GM12878 (cell line): ENCODE measurements around the gene KRTAP4-8. TPM values are rescaled to one million over a fixed set of nuclear protein-coding genes. Genes with fewer than 3 reads are reported as not detected.

Source experiments
- ATAC-seq: fragments of 200-7000 bp; cut with Tn5 transposase; 3 replicates; pipeline ENCODE4 v1.9.1; 2020; ENCODE audit warnings: mild to moderate bottlenecking, moderate library complexity
- BruUV-seq: library from RNA; stranded (reverse); fragments of 400-500 nt; replicated peaks from 2 replicates; lab custom pipeline; 2021; lab: Mats Ljungman, UMichigan
- CTCF ChIA-PET: fragments of 300-600 bp; sonication (Branson Sonifier 250); formaldehyde crosslinking; extraction: SDS; loops from one replicate; lab custom pipeline; 2021; ENCODE audit warnings: inconsistent platforms; lab: Yijun Ruan, JAX
- POLR2A ChIA-PET: fragments of 350-600 bp; formaldehyde crosslinking; extraction: SDS; loops from one replicate; lab custom pipeline; 2021; ENCODE audit warnings: inconsistent platforms; lab: Charles Lee
- RAD21 ChIA-PET: fragments of 300-600 bp; sonication (Branson Sonifier 250); formaldehyde crosslinking; loops from one replicate; lab custom pipeline; 2023; ENCODE audit warnings: antibody characterized with exemption; ENCODE audit not compliant: unreplicated experiment; lab: Charles Lee
- SMC1A ChIA-PET: fragments of 300-600 bp; sonication (Branson Sonifier 250); formaldehyde crosslinking; loops from one replicate; lab custom pipeline; 2023; ENCODE audit not compliant: unreplicated experiment, uncharacterized antibody; lab: Charles Lee
- DNase-seq: peaks from one replicate; pipeline ENCODE4 v3.0.0-alpha.2; 2011; ENCODE audit warnings: low read depth, low spot score
- FAIRE-seq: peaks from 3 replicates; lab custom pipeline; 2011; peaks lifted over from hg19 to GRCh38; lab: Jason Lieb, UNC
- H2AFZ ChIP-seq: 2 replicates; pipeline ENCODE4 v1.6.0; 2011; ENCODE audit warnings: low read depth, low read length, control low read depth; ENCODE audit not compliant: control insufficient read depth
- H3K27ac ChIP-seq: 2 replicates; pipeline ENCODE4 v1.5.1; 2011; ENCODE audit warnings: control low read depth; ENCODE audit not compliant: control insufficient read depth, insufficient read depth
- H3K27me3 ChIP-seq, 2 experiments: replicated peaks in 1 of 2; 2 replicates each; pipeline versions ENCODE4 v1.6.0 to v1.6.1; 2011; ENCODE audit warnings: low read length in 1 of 2; ENCODE audit not compliant: control insufficient read depth in 2 of 2, insufficient read depth in 2 of 2
- H3K36me3 ChIP-seq, 2 experiments: 2 replicates each; pipeline ENCODE4 v1.5.1; 2011; ENCODE audit warnings: low read length in 1 of 2; ENCODE audit not compliant: control insufficient read depth in 2 of 2, insufficient read depth in 2 of 2
- H3K4me1 ChIP-seq: 2 replicates; pipeline ENCODE4 v1.6.1; 2011; ENCODE audit warnings: mild to moderate bottlenecking, low read length, moderate library complexity, mixed read lengths; ENCODE audit not compliant: control insufficient read depth, insufficient read depth
- H3K4me2 ChIP-seq: 2 replicates; pipeline ENCODE4 v1.6.0; 2011; ENCODE audit warnings: control low read depth; ENCODE audit not compliant: control insufficient read depth, insufficient read depth
- H3K4me3 ChIP-seq: fragments of 200-600 bp; sonication (generic); 2 replicates; pipeline ENCODE4 v1.5.1; 2016
- H3K79me2 ChIP-seq: 2 replicates; pipeline ENCODE4 v1.6.0; 2011; ENCODE audit warnings: low read length; ENCODE audit not compliant: control insufficient read depth, insufficient read depth
- H3K9ac ChIP-seq: 2 replicates; pipeline ENCODE4 v1.8.0; 2011; ENCODE audit warnings: low read length, control low read depth, mixed read lengths; ENCODE audit not compliant: control insufficient read depth, insufficient read depth
- H3K9me3 ChIP-seq: replicated peaks from 3 replicates; pipeline ENCODE4 v1.5.1; 2011; ENCODE audit warnings: mild to moderate bottlenecking, low read length; ENCODE audit not compliant: control insufficient read depth, insufficient read depth
- H4K20me1 ChIP-seq: 2 replicates; pipeline ENCODE4 v1.6.0; 2011; ENCODE audit not compliant: control insufficient read depth, insufficient read depth
- EED ChIP-seq: sonication (generic); IDR thresholded peaks from 2 replicates; pipeline ENCODE4 v1.6.1; 2016; ENCODE audit warnings: antibody characterized with exemption, low read depth
- JUNB ChIP-seq: IDR thresholded peaks from 2 replicates; pipeline ENCODE4 v1.6.1; 2016; ENCODE audit warnings: antibody characterized with exemption, mild to moderate bottlenecking
- NR2F1 ChIP-seq: fragments of 450-650 bp; conservative IDR thresholded peaks from 2 replicates; pipeline ENCODE4 v1.6.1; 2017; ENCODE audit warnings: mild to moderate bottlenecking
- RUNX3 ChIP-seq: IDR thresholded peaks from 2 replicates; pipeline ENCODE4 v1.6.1; 2012; ENCODE audit warnings: low read length, inconsistent platforms
- TARDBP ChIP-seq: IDR thresholded peaks from 2 replicates; pipeline ENCODE4 v1.6.1; 2016; ENCODE audit warnings: borderline replicate concordance
- ZNF24 ChIP-seq: fragments of 450-650 bp; IDR thresholded peaks from 2 replicates; pipeline ENCODE4 v1.6.1; 2017; ENCODE audit warnings: antibody characterized with exemption, mild to moderate bottlenecking
- WGBS: methylation state at CpG from one replicate; pipeline ENCODE4 v1.1.6; 2016; ENCODE audit warnings: low lambda C conversion rate; ENCODE audit not compliant: insufficient replicate concordance, insufficient coverage; ENCODE audit errors: missing lambda C conversion rate; 5-methylcytosine and 5-hydroxymethylcytosine counted together
- in situ Hi-C: fragments of 300-500 bp; cut with MboI; formaldehyde crosslinking; loops from 9 replicates; pipeline ENCODE4 v1.14.3; 2018; ENCODE audit warnings: mixed read lengths
- intact Hi-C: fragments of 100-400 bp; cut with micrococcal nuclease; formaldehyde crosslinking; loops from one replicate; pipeline ENCODE4 v1.14.2; 2022; ENCODE audit not compliant: unreplicated experiment
- polyA plus RNA-seq, 11 experiments: library from polyadenylated mRNA; depleted of rRNA in 4 of 11; unstranded in 6 of 11; stranded (reverse) in 5 of 11; fragments of >200 nt; fragmentation: Nextera tagmentation in 4 of 11; fragmentation: Illumina TruSeq in 1 of 11; extraction: Ambion mirVana in 4 of 11; extraction: Trizol in 1 of 11; gene quantifications; 1 replicate in 1 of 11; 2 replicates in 10 of 11; pipeline versions ENCODE4 v1.2.1 to v1.2.3, GENCODE V29; 2011 to 2016; ENCODE audit warnings: inconsistent platforms in 2 of 11, missing spikeins in 2 of 11, low read depth in 1 of 11
- total RNA-seq, 4 experiments: library from RNA; depleted of rRNA in 3 of 4; stranded (reverse); fragments of >200 nt in 3 of 4; fragmentation: Illumina TruSeq in 1 of 4; extraction: Trizol in 1 of 4; gene quantifications; 2 replicates each; pipeline versions ENCODE4 v1.2.1 to v1.2.3, GENCODE V29; 2013 to 2021
- TF ChIP-seq, protein P1 (sequence below): IDR thresholded peaks from 2 replicates; pipeline ENCODE4 v1.6.1; 2012; ENCODE audit warnings: mild to moderate bottlenecking, low read depth, low read length

KRTAP4-8 gene
- total and polyA plus RNA-seq, 10 of the 15 experiments (the other 5 are each of a cell fraction or from before 2014, with no cell fraction given) = not detected

- in situ Hi-C loops (no loop called here), intact Hi-C loops (no loop called here)
- ChIA-PET SMC1A (no interaction called here), POLR2A (no interaction called here), CTCF (no interaction called here), RAD21 (no interaction called here)
- Histone ChIP-seq H3K79me2 (no peaks in the 10 kb centered on the region), H2AFZ (no peak overlapping the region), H3K27ac (no peak overlapping the region), H3K9me3 (no peaks in the 10 kb centered on the region), H3K4me3 (no peak overlapping the region), H3K27me3 (no peaks in the 10 kb centered on the region; a peak in 1 of 4 replicates), H4K20me1 (no peaks in the 10 kb centered on the region), H3K36me3 (no peaks in the 10 kb centered on the region), H3K4me2 (no peak overlapping the region), H3K4me1 (no peaks in the 10 kb centered on the region), H3K9ac (no peak overlapping the region)
- peak; percentile 44 for TF ChIP-seq RUNX3
- TF ChIP-seq ZNF24 = no peak
- peak; percentile 63 for TF ChIP-seq NR2F1
- TF ChIP-seq, protein P1, sequence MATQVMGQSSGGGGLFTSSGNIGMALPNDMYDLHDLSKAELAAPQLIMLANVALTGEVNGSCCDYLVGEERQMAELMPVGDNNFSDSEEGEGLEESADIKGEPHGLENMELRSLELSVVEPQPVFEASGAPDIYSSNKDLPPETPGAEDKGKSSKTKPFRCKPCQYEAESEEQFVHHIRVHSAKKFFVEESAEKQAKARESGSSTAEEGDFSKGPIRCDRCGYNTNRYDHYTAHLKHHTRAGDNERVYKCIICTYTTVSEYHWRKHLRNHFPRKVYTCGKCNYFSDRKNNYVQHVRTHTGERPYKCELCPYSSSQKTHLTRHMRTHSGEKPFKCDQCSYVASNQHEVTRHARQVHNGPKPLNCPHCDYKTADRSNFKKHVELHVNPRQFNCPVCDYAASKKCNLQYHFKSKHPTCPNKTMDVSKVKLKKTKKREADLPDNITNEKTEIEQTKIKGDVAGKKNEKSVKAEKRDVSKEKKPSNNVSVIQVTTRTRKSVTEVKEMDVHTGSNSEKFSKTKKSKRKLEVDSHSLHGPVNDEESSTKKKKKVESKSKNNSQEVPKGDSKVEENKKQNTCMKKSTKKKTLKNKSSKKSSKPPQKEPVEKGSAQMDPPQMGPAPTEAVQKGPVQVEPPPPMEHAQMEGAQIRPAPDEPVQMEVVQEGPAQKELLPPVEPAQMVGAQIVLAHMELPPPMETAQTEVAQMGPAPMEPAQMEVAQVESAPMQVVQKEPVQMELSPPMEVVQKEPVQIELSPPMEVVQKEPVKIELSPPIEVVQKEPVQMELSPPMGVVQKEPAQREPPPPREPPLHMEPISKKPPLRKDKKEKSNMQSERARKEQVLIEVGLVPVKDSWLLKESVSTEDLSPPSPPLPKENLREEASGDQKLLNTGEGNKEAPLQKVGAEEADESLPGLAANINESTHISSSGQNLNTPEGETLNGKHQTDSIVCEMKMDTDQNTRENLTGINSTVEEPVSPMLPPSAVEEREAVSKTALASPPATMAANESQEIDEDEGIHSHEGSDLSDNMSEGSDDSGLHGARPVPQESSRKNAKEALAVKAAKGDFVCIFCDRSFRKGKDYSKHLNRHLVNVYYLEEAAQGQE = no peak
- no peak for TF ChIP-seq EED
- TF ChIP-seq JUNB = no peak
- TF ChIP-seq TARDBP = no peak
- no peak for DNase-seq
- WGBS = 2% methylated on average over 2 of the region's 2 CpGs
- peak; percentile 59 for ATAC-seq
- BruUV-seq = no TSS peak
- FAIRE-seq = peak; percentile 38
These were observed 48.8 kb downstream of the KRTAP4-8 start for GRCh38 chr17:41049110-41049509.
